K562 (cell line): ENCODE measurements around the gene MINAR1. TPM values are rescaled to one million over a fixed set of nuclear protein-coding genes. Genes with fewer than 3 reads are reported as not detected.

Experiments
- ATAC-seq: fragments of 200-7000 bp; cut with Tn5 transposase; 3 replicates; pipeline ENCODE4 v1.9.1; 2020; ENCODE audit warnings: moderate library complexity
- BruUV-seq: library from RNA; stranded (reverse); fragments of 400-500 nt; replicated peaks from 2 replicates; lab custom pipeline; 2021; lab: Mats Ljungman, UMichigan
- CTCF ChIA-PET: fragments of 300-600 bp; formaldehyde crosslinking; extraction: SDS; loops from one replicate; lab custom pipeline; 2021; ENCODE audit warnings: low intra/inter-chr PET ratio; lab: Yijun Ruan, JAX
- POLR2A ChIA-PET: fragments of 300-600, 350-650 bp; sonication (Branson Sonifier 250); formaldehyde crosslinking; extraction: SDS; loops from one replicate; lab custom pipeline; 2021; ENCODE audit warnings: antibody characterized with exemption, inconsistent platforms; lab: Yijun Ruan, JAX
- DNase-seq, 4 experiments: peaks; one replicate each; pipeline versions ENCODE4 v3.0.0 to v3.0.0-alpha.2; 2011 to 2018; ENCODE audit warnings: low spot score in 3 of 4, mixed read lengths in 3 of 4; ENCODE audit errors: extremely low read depth in 1 of 4
- FAIRE-seq: peaks from 2 replicates; lab custom pipeline; 2011; peaks lifted over from hg19 to GRCh38; lab: Jason Lieb, UNC
- H2AFZ ChIP-seq: 2 replicates; pipeline ENCODE4 v1.6.0; 2011; ENCODE audit warnings: low read depth, low read length, control low read depth, inconsistent platforms
- H3K27ac ChIP-seq: fragments of 200-600 bp; 3 replicates; pipeline ENCODE4 v1.8.0; 2011; ENCODE audit warnings: low read depth, mild to moderate bottlenecking, control low read depth, inconsistent platforms, low read length, moderate library complexity, mixed read lengths; ENCODE audit errors: extremely low read depth
- H3K27me3 ChIP-seq, 2 experiments: fragments of 300-600 bp in 1 of 2; 2 replicates in 1 of 2; 3 replicates in 1 of 2; pipeline versions ENCODE4 v1.6.0 to v1.8.0; 2011; ENCODE audit warnings: inconsistent platforms in 2 of 2, low read length in 2 of 2, mild to moderate bottlenecking in 1 of 2, mixed read lengths in 1 of 2, moderate library complexity in 1 of 2; ENCODE audit not compliant: control insufficient read depth in 2 of 2, insufficient read depth in 2 of 2
- H3K36me3 ChIP-seq: fragments of 300-600 bp; 3 replicates; pipeline ENCODE4 v1.8.0; 2011; ENCODE audit warnings: mild to moderate bottlenecking, low read length, inconsistent platforms; ENCODE audit not compliant: control insufficient read depth, insufficient read depth
- H3K4me1 ChIP-seq, 2 experiments: fragments of 200-600 bp in 1 of 2; replicated peaks in 1 of 2; 2 replicates in 1 of 2; 3 replicates in 1 of 2; pipeline versions ENCODE4 v1.5.1 to v1.8.0; 2011; ENCODE audit warnings: inconsistent platforms in 2 of 2, low read length in 2 of 2, mild to moderate bottlenecking in 1 of 2, mixed read lengths in 1 of 2, moderate library complexity in 1 of 2; ENCODE audit not compliant: control insufficient read depth in 2 of 2, insufficient read depth in 2 of 2
- H3K4me2 ChIP-seq: 2 replicates; pipeline ENCODE4 v1.6.1; 2011; ENCODE audit warnings: low read length, control low read depth, inconsistent platforms, mixed read lengths; ENCODE audit not compliant: insufficient read depth
- H3K4me3 ChIP-seq: fragments of 200-600 bp; sonication (generic), shearing (Covaris generic); 2 replicates; pipeline ENCODE4 v1.5.1; 2016; ENCODE audit warnings: control low read depth, inconsistent platforms
- H3K79me2 ChIP-seq: fragments of 200-600 bp; 3 replicates; pipeline ENCODE4 v1.8.0; 2011; ENCODE audit warnings: low read length, inconsistent platforms; ENCODE audit not compliant: control insufficient read depth, insufficient read depth
- H3K9ac ChIP-seq, 2 experiments: 2 replicates each; pipeline versions ENCODE4 v1.6.0 to v1.6.1; 2011; ENCODE audit warnings: low read depth in 2 of 2, low read length in 2 of 2, control low read depth in 1 of 2, inconsistent platforms in 1 of 2, mild to moderate bottlenecking in 1 of 2, mixed read lengths in 1 of 2; ENCODE audit not compliant: insufficient read depth in 1 of 2
- H3K9me1 ChIP-seq: one replicate; pipeline ENCODE4 v1.6.0; 2011; ENCODE audit warnings: inconsistent platforms, mild to moderate bottlenecking, low read length, moderate library complexity; ENCODE audit not compliant: control insufficient read depth, insufficient read depth
- H3K9me3 ChIP-seq: replicated peaks from 2 replicates; pipeline ENCODE4 v1.5.1; 2011; ENCODE audit warnings: low read depth, low read length, inconsistent platforms; ENCODE audit not compliant: control insufficient read depth, insufficient read depth
- H4K20me1 ChIP-seq: replicated peaks from 2 replicates; pipeline ENCODE4 v1.6.1; 2011; ENCODE audit warnings: low read length, inconsistent platforms, mixed read lengths; ENCODE audit not compliant: control insufficient read depth, insufficient read depth
- C11orf30 ChIP-seq: fragments of 450-650 bp; IDR thresholded peaks from 2 replicates; pipeline ENCODE4 v1.6.1; 2016; ENCODE audit warnings: low read depth, mild to moderate bottlenecking
- CBFA2T2 ChIP-seq: fragments of 450-650 bp; conservative IDR thresholded peaks from 2 replicates; pipeline ENCODE4 v1.6.1; 2017; ENCODE audit warnings: mild to moderate bottlenecking
- ETV1 ChIP-seq: fragments of 450-650 bp; conservative IDR thresholded peaks from 2 replicates; pipeline ENCODE4 v1.6.1; 2016; ENCODE audit warnings: missing genetic modification characterization, control low read depth, low read depth, missing compliant biosample characterization
- HDAC6 ChIP-seq: IDR thresholded peaks from 2 replicates; pipeline ENCODE4 v1.6.1; 2012; ENCODE audit warnings: low read depth, mild to moderate bottlenecking, control low read depth, inconsistent platforms, low read length, moderate library complexity
- HSF4 ChIP-seq: fragments of 250-450 bp; sonication (Bioruptor Pico); IDR thresholded peaks from 2 replicates; pipeline ENCODE4 v2.1.2; 2022; ENCODE audit warnings: mild to moderate bottlenecking, moderate library complexity, borderline replicate concordance
- PHF20 ChIP-seq: fragments of 450-650 bp; IDR thresholded peaks from 2 replicates; pipeline ENCODE4 v1.6.1; 2018; ENCODE audit not compliant: partially characterized antibody
- SIX5 ChIP-seq, 2 experiments: IDR thresholded peaks; 2 replicates each; pipeline ENCODE4 v1.6.1; 2011; ENCODE audit warnings: low read length in 2 of 2, borderline replicate concordance in 1 of 2, low read depth in 1 of 2, mild to moderate bottlenecking in 1 of 2, moderate library complexity in 1 of 2; ENCODE audit not compliant: insufficient read depth in 1 of 2
- SMARCB1 ChIP-seq: IDR thresholded peaks from 2 replicates; pipeline ENCODE4 v1.6.1; 2011; ENCODE audit warnings: improper control_type of control experiment, low read depth; ENCODE audit not compliant: insufficient read length
- STAG1 ChIP-seq: sonication (generic); formaldehyde crosslinking; IDR thresholded peaks from 2 replicates; pipeline ENCODE4 v1.5.0; 2020; ENCODE audit warnings: missing genetic modification reagents, borderline replicate concordance
- TBP ChIP-seq: optimal IDR thresholded peaks from 2 replicates; pipeline ENCODE3; 2011; ENCODE audit warnings: low read depth, low read length, improper control_type of control experiment
- THRB ChIP-seq: fragments of 450-650 bp; formaldehyde crosslinking; conservative IDR thresholded peaks from 2 replicates; pipeline ENCODE4 v1.4.0; 2022; ENCODE audit warnings: mild to moderate bottlenecking, missing genetic modification characterization
- ZNF121 ChIP-seq: sonication (generic); formaldehyde crosslinking; conservative IDR thresholded peaks from 2 replicates; pipeline ENCODE4 v1.8.0; 2022; ENCODE audit warnings: missing genetic modification reagents
- ZNF507 ChIP-seq: conservative IDR thresholded peaks from 2 replicates; pipeline ENCODE4 v1.6.1; 2017; ENCODE audit warnings: missing genetic modification characterization, missing compliant biosample characterization
- ZNF639 ChIP-seq, 2 experiments: fragments of 200-800 bp in 1 of 2; sonication (Bioruptor generic) in 1 of 2; sonication (generic) in 1 of 2; formaldehyde crosslinking in 1 of 2; IDR thresholded peaks in 1 of 2; conservative IDR thresholded peaks in 1 of 2; 2 replicates each; pipeline versions ENCODE4 v1.5.0 to v1.6.1; 2016 to 2020; ENCODE audit warnings: missing compliant biosample characterization in 1 of 2, missing genetic modification characterization in 1 of 2, missing genetic modification reagents in 1 of 2
- WGBS: fragments of 100-300 bp; shearing (Covaris generic); methylation state at CpG from one replicate; pipeline ENCODE4 v1.1.6; 2016; ENCODE audit warnings: low coverage, mixed read lengths; ENCODE audit not compliant: insufficient coverage; ENCODE audit errors: missing lambda C conversion rate; 5-methylcytosine and 5-hydroxymethylcytosine counted together
- in situ Hi-C: fragments of 300-500 bp; cut with MboI; formaldehyde crosslinking; loops from 4 replicates; pipeline ENCODE4 v1.15.0; 2018; ENCODE audit warnings: inconsistent platforms, mixed read lengths
- intact Hi-C: fragments of 100-400 bp; cut with micrococcal nuclease; formaldehyde crosslinking; loops from 2 replicates; pipeline ENCODE4 v1.14.2; 2022
- polyA plus RNA-seq, 8 experiments: library from polyadenylated mRNA; depleted of rRNA in 4 of 8; stranded (reverse) in 5 of 8; unstranded in 3 of 8; fragments of >200 nt; fragmentation: Nextera tagmentation in 2 of 8; fragmentation: Illumina TruSeq in 1 of 8; extraction: Ambion mirVana in 2 of 8; extraction: Trizol in 1 of 8; gene quantifications; 2 replicates each; pipeline versions ENCODE4 v1.2.1 to v1.2.3, GENCODE V29; 2011 to 2014; ENCODE audit warnings: inconsistent platforms in 1 of 8, missing spikeins in 1 of 8
- total RNA-seq, 7 experiments: library from RNA; depleted of rRNA in 6 of 7; stranded (reverse); fragments of >200 nt in 6 of 7; fragmentation: Illumina TruSeq in 2 of 7; extraction: Trizol in 2 of 7; gene quantifications; 2 replicates each; pipeline versions ENCODE4 v1.2.1 to v1.2.3, GENCODE V29; 2011 to 2021; ENCODE audit warnings: low replicate concordance in 1 of 7
- TF ChIP-seq, protein P1 (sequence below), 2 experiments: fragments of 450-650 bp in 1 of 2; IDR thresholded peaks; 2 replicates each; pipeline ENCODE4 v1.6.1; 2011 to 2017; ENCODE audit warnings: low read depth in 2 of 2, antibody characterized with exemption in 1 of 2, borderline replicate concordance in 1 of 2, low read length in 1 of 2, mild to moderate bottlenecking in 1 of 2, mixed read lengths in 1 of 2; ENCODE audit not compliant: control insufficient read depth in 1 of 2

MINAR1 gene
- total and polyA plus RNA-seq, 9 of the 15 experiments (the other 6 are each of a cell fraction or from before 2014, with no cell fraction given), result 0.21 to 1.2 (median 0.52) TPM

DNA sequence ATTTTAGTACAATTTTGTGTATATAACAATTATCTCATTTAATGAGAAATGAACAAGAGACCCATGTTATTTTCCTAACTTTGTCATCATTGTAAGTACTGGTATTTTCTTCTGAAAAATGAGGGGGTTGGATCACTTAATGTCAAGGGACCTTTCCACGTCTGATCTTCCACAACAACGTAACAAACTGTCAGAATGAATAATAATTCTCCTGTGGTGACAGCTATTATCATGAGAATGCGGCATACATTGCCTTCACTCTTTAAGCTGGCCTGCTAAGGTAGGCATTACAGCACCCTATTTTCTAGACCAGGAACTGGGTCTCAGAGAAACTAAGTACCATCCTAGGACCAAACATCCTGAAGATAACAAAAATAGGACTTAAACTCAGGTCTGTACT lies 31.5 kb upstream of the MINAR1 start:
- Histone ChIP-seq H3K27me3 (no peaks in the 10 kb centered on the region), H3K4me1 (no peaks in the 10 kb centered on the region), H3K9me1 (no peaks in the 10 kb centered on the region), H3K9ac (no peak overlapping the region), H4K20me1 (no peaks in the 10 kb centered on the region), H3K79me2 (no peaks in the 10 kb centered on the region), H3K9me3 (no peaks in the 10 kb centered on the region), H3K4me3 (no peak overlapping the region), H2AFZ (no peak overlapping the region), H3K36me3 (no peaks in the 10 kb centered on the region), H3K27ac (no peak overlapping the region), H3K4me2 (no peak overlapping the region)
- BruUV-seq, result no TSS peak
- ATAC-seq, result no peak
- FAIRE-seq, result no peak
- TF ChIP-seq CBFA2T2, result no peak
- no peak for TF ChIP-seq THRB
- no peak for TF ChIP-seq C11orf30
- TF ChIP-seq, protein P1, sequence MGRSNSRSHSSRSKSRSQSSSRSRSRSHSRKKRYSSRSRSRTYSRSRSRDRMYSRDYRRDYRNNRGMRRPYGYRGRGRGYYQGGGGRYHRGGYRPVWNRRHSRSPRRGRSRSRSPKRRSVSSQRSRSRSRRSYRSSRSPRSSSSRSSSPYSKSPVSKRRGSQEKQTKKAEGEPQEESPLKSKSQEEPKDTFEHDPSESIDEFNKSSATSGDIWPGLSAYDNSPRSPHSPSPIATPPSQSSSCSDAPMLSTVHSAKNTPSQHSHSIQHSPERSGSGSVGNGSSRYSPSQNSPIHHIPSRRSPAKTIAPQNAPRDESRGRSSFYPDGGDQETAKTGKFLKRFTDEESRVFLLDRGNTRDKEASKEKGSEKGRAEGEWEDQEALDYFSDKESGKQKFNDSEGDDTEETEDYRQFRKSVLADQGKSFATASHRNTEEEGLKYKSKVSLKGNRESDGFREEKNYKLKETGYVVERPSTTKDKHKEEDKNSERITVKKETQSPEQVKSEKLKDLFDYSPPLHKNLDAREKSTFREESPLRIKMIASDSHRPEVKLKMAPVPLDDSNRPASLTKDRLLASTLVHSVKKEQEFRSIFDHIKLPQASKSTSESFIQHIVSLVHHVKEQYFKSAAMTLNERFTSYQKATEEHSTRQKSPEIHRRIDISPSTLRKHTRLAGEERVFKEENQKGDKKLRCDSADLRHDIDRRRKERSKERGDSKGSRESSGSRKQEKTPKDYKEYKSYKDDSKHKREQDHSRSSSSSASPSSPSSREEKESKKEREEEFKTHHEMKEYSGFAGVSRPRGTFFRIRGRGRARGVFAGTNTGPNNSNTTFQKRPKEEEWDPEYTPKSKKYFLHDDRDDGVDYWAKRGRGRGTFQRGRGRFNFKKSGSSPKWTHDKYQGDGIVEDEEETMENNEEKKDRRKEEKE (IDR thresholded peaks at IDR 0.05; ENCODE audit: borderline replicate concordance in 1 of 2, control insufficient read depth in 1 of 2, low read depth in 2 of 2, low read length in 1 of 2), result no peak
- no peak for TF ChIP-seq ZNF507 (tag)
- no peak for TF ChIP-seq HSF4 (CRISPR knock-in tag)
- no peak for TF ChIP-seq ZNF121 (CRISPR knock-in tag)
- TF ChIP-seq SIX5 (IDR thresholded peaks at IDR 0.05; ENCODE audit: borderline replicate concordance in 1 of 2, insufficient read depth in 1 of 2, low read depth in 1 of 2, low read length in 2 of 2), result no peak
- TF ChIP-seq ZNF639 (CRISPR knock-in tag; conservative IDR thresholded peaks at IDR 0.05 in 1 of 2, IDR thresholded peaks at IDR 0.05 in 1 of 2), result no peak
- TF ChIP-seq SMARCB1, result no peak
- no peak for TF ChIP-seq PHF20
- no peak for TF ChIP-seq ETV1 (tag)
- TF ChIP-seq STAG1 (CRISPR knock-in tag), result no peak
- no peak for TF ChIP-seq HDAC6
- no peak for TF ChIP-seq TBP
- ChIA-PET CTCF (no interaction called here), POLR2A (no interaction called here)
- DNase-seq, result no peak
- in situ Hi-C loops (no loop called here), intact Hi-C loops (no loop called here)
- WGBS, result 2% methylated on average over 3 of the region's 3 CpGs
